Liver (tissue), 9 donors: ENCODE data around the gene ZNF594. TPM values are rescaled to one million over a fixed set of nuclear protein-coding genes. Genes with fewer than 3 reads are reported as not detected.
A peak's percentile ranks its signal among the peaks of the same experiment; 100 is the strongest.

Experiments
- DNase-seq: peaks from one replicate; pipeline ENCODE4 v3.0.0-alpha.2; 2017; ENCODE audit warnings: low spot score
- H3K27ac ChIP-seq, 2 donors: one replicate each; pipeline ENCODE4 v1.7.0; 2013; ENCODE audit warnings: inconsistent platforms in 2 of 2, low read length in 2 of 2, control low read depth in 1 of 2, low read depth in 1 of 2, mild to moderate bottlenecking in 1 of 2
- H3K27me3 ChIP-seq, 4 donors: one replicate each; pipeline versions ENCODE4 v1.6.1 to v1.7.0; 2013; ENCODE audit warnings: low read length in 3 of 4, inconsistent platforms in 1 of 4, mild to moderate bottlenecking in 1 of 4, moderate library complexity in 1 of 4; ENCODE audit not compliant: control insufficient read depth in 4 of 4, insufficient read depth in 4 of 4
- H3K36me3 ChIP-seq, 4 donors: one replicate each; pipeline versions ENCODE4 v1.6.1 to v1.7.0; 2013; ENCODE audit warnings: low read length in 3 of 4, mild to moderate bottlenecking in 3 of 4, low read depth in 1 of 4, moderate library complexity in 1 of 4; ENCODE audit not compliant: control insufficient read depth in 4 of 4, insufficient read depth in 3 of 4
- H3K4me1 ChIP-seq, 4 donors: one replicate each; pipeline versions ENCODE4 v1.6.1 to v1.7.0; 2013; ENCODE audit warnings: low read length in 3 of 4, mild to moderate bottlenecking in 3 of 4, moderate library complexity in 1 of 4; ENCODE audit not compliant: control insufficient read depth in 4 of 4, insufficient read depth in 4 of 4
- H3K4me3 ChIP-seq, 3 donors: one replicate each; pipeline versions ENCODE4 v1.6.1 to v1.7.0; 2013; ENCODE audit warnings: low read length in 3 of 3, control low read depth in 1 of 3, low read depth in 1 of 3, mild to moderate bottlenecking in 1 of 3
- H3K9ac ChIP-seq, 2 donors: one replicate each; pipeline ENCODE4 v1.7.0; 2013; ENCODE audit warnings: low read length in 2 of 2, mild to moderate bottlenecking in 2 of 2, moderate library complexity in 2 of 2, control low read depth in 1 of 2, low read depth in 1 of 2
- H3K9me3 ChIP-seq, 4 donors: one replicate each; pipeline versions ENCODE4 v1.6.1 to v1.7.0; 2013; ENCODE audit warnings: low read length in 3 of 4; ENCODE audit not compliant: control insufficient read depth in 4 of 4
- HNF4A ChIP-seq, 2 donors: conservative IDR thresholded peaks; 2 replicates each; pipeline ENCODE4 v1.6.1; 2016; ENCODE audit warnings: antibody characterized with exemption in 2 of 2, mild to moderate bottlenecking in 2 of 2
- JUND ChIP-seq, 2 donors: IDR thresholded peaks; 2 replicates each; pipeline ENCODE4 v1.6.1; 2016; ENCODE audit warnings: antibody characterized with exemption in 2 of 2
- RAD21 ChIP-seq, 2 donors: IDR thresholded peaks; 2 replicates each; pipeline ENCODE4 v1.6.1; 2016; ENCODE audit warnings: antibody characterized with exemption in 2 of 2, mild to moderate bottlenecking in 2 of 2
- RXRA ChIP-seq, 2 donors: IDR thresholded peaks; 2 replicates each; pipeline ENCODE4 v1.6.1; 2017 to 2018; ENCODE audit warnings: antibody characterized with exemption in 2 of 2, mild to moderate bottlenecking in 1 of 2
- WGBS: extraction: QIAGEN DNeasy Blood & Tissue Kit; methylation state at CpG from one replicate; pipeline ENCODE4 v1.1.7; 2013; 5-methylcytosine and 5-hydroxymethylcytosine counted together
- polyA plus RNA-seq, 2 donors: library from polyadenylated mRNA; stranded (reverse) in 1 of 2; unstranded in 1 of 2; fragments of 200-250 nt in 1 of 2; fragments of >200 nt in 1 of 2; fragmentation: Nextera tagmentation in 1 of 2; extraction: Ambion mirVana in 1 of 2; gene quantifications; one replicate each; pipeline versions ENCODE4 v1.2.1 to v1.2.3, GENCODE V29; 2013 to 2015
- total RNA-seq, 2 donors: library from RNA; depleted of rRNA; stranded (reverse); fragments of >200 nt; gene quantifications; one replicate each; pipeline ENCODE4 v1.2.3, GENCODE V29; 2014
- TF ChIP-seq, protein P1 (sequence below): IDR thresholded peaks from 2 replicates; pipeline ENCODE4 v1.6.1; 2016; ENCODE audit warnings: antibody characterized with exemption
- TF ChIP-seq, protein P2 (sequence below): fragments of 150-350 bp; IDR thresholded peaks from 2 replicates; pipeline ENCODE4 v1.5.1; 2017; ENCODE audit warnings: improper control_type of control experiment, low read depth, low read length; ENCODE audit not compliant: missing input control
- TF ChIP-seq, protein P3 (sequence below): IDR thresholded peaks from 2 replicates; pipeline ENCODE4 v1.6.1; 2016; ENCODE audit warnings: antibody characterized with exemption
- TF ChIP-seq, protein P4 (sequence below): IDR thresholded peaks from 2 replicates; pipeline ENCODE4 v1.6.1; 2016; ENCODE audit warnings: antibody characterized with exemption, mild to moderate bottlenecking
- donor health status: healthy.
- donor health status: healthy.
- donor health status: healthy.
- donor health status: healthy.
- donor health status: healthy.

ZNF594 gene
- total and polyA plus RNA-seq, 4 donors = 0.76 to 7.4 (median 4.1) TPM

DNA sequence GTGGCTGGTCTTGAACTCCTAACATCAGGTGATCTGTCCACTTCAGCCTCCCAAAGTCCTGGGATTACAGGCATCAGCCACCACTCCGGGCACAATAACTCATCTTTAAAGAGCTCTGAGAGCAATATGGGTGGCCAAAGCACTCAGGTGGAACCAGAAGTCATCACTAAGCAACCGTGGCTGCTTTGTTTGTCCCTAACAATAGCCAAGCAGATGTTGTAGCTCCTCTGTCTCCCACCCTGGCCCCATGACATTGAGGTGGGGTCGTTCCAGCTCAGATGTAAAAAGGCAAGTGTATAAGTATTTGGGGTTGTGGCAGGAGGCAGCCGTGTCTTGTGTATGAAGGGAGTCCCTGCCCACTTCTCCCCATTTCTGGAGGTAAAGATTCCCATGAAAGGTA, 46.7 kb upstream of the ZNF594 start:
- H3K4me1 ChIP-seq = no peaks in the 10 kb centered on the region
- no peaks in the 10 kb centered on the region for H3K27me3 ChIP-seq
- no peaks in the 10 kb centered on the region for H3K9me3 ChIP-seq
- no peak overlapping the region for H3K4me3 ChIP-seq
- no peak overlapping the region for H3K27ac ChIP-seq
- H3K36me3 ChIP-seq = no peaks in the 10 kb centered on the region
- H3K9ac ChIP-seq = no peak overlapping the region
- 71% methylated on average over 4 of the region's 4 CpGs for WGBS
- TF ChIP-seq, protein P1, sequence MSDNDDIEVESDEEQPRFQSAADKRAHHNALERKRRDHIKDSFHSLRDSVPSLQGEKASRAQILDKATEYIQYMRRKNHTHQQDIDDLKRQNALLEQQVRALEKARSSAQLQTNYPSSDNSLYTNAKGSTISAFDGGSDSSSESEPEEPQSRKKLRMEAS = no peak
- TF ChIP-seq, protein P2, sequence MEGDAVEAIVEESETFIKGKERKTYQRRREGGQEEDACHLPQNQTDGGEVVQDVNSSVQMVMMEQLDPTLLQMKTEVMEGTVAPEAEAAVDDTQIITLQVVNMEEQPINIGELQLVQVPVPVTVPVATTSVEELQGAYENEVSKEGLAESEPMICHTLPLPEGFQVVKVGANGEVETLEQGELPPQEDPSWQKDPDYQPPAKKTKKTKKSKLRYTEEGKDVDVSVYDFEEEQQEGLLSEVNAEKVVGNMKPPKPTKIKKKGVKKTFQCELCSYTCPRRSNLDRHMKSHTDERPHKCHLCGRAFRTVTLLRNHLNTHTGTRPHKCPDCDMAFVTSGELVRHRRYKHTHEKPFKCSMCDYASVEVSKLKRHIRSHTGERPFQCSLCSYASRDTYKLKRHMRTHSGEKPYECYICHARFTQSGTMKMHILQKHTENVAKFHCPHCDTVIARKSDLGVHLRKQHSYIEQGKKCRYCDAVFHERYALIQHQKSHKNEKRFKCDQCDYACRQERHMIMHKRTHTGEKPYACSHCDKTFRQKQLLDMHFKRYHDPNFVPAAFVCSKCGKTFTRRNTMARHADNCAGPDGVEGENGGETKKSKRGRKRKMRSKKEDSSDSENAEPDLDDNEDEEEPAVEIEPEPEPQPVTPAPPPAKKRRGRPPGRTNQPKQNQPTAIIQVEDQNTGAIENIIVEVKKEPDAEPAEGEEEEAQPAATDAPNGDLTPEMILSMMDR = no peak
- TF ChIP-seq RAD21 (IDR thresholded peaks at IDR 0.05) = no peak
- TF ChIP-seq, protein P3, sequence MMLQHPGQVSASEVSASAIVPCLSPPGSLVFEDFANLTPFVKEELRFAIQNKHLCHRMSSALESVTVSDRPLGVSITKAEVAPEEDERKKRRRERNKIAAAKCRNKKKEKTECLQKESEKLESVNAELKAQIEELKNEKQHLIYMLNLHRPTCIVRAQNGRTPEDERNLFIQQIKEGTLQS = no peak
- no peak for DNase-seq

DNA sequence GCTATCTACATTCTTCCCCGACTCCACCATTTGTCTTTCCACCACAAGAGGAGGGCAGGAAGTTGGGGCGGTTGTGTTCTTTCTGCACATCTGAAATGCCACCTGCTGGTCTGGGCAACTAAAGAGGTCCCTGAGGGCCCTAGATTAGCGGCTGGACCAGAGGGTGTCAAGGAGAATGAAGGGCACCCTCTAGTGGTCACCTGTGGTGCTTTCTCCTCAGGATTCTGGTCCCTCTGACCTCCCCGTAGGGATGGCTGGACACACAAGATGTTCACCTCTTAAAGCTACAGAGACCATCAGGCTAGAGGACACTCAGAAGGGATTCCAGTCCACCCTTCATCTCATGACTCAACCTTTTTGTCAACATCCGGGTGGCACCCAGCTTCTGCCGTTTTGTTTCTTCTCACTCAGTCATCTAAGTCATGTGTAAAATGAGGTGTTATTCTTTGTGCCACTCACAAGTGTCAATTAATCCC, 45.9 kb upstream of the ZNF594 start:
- no peak overlapping the region for H3K9ac ChIP-seq
- H3K27me3 ChIP-seq = no peaks in the 10 kb centered on the region
- no peak overlapping the region for H3K4me3 ChIP-seq
- peak; percentile 61 for DNase-seq
- no peaks in the 10 kb centered on the region for H3K36me3 ChIP-seq
- H3K27ac ChIP-seq = no peak overlapping the region
- TF ChIP-seq RAD21 (IDR thresholded peaks at IDR 0.05) = peak; percentile 94 to 96
- no peak for TF ChIP-seq JUND (IDR thresholded peaks at IDR 0.05)
- TF ChIP-seq, protein P4, sequence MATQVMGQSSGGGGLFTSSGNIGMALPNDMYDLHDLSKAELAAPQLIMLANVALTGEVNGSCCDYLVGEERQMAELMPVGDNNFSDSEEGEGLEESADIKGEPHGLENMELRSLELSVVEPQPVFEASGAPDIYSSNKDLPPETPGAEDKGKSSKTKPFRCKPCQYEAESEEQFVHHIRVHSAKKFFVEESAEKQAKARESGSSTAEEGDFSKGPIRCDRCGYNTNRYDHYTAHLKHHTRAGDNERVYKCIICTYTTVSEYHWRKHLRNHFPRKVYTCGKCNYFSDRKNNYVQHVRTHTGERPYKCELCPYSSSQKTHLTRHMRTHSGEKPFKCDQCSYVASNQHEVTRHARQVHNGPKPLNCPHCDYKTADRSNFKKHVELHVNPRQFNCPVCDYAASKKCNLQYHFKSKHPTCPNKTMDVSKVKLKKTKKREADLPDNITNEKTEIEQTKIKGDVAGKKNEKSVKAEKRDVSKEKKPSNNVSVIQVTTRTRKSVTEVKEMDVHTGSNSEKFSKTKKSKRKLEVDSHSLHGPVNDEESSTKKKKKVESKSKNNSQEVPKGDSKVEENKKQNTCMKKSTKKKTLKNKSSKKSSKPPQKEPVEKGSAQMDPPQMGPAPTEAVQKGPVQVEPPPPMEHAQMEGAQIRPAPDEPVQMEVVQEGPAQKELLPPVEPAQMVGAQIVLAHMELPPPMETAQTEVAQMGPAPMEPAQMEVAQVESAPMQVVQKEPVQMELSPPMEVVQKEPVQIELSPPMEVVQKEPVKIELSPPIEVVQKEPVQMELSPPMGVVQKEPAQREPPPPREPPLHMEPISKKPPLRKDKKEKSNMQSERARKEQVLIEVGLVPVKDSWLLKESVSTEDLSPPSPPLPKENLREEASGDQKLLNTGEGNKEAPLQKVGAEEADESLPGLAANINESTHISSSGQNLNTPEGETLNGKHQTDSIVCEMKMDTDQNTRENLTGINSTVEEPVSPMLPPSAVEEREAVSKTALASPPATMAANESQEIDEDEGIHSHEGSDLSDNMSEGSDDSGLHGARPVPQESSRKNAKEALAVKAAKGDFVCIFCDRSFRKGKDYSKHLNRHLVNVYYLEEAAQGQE = no peak
- TF ChIP-seq RXRA (IDR thresholded peaks at IDR 0.05) = peak in 1 of 2 donors; percentile 6
- TF ChIP-seq, protein P2 = peak; percentile 87
- TF ChIP-seq HNF4A (conservative IDR thresholded peaks at IDR 0.05) = peak; percentile 9 to 22
- no peaks in the 10 kb centered on the region for H3K9me3 ChIP-seq
- 27% methylated on average over 6 of the region's 6 CpGs for WGBS
- H3K4me1 ChIP-seq = peaks cover 0 to 2% (median 0%) of the 10 kb centered on the region in 4 donors
